ENCODE measurements around the gene MTHFD2. TPM values are rescaled to one million over a fixed set of nuclear protein-coding genes. Genes with fewer than 3 reads are reported as not detected.

MTHFD2 gene
- total RNA-seq, 1 experiment from 2014 or later, result 470 TPM

GRCh38 chr2:74162951-74163350 lies 35.5 kb upstream of the MTHFD2 start:
- no peak for TF ChIP-seq CTCF (IDR thresholded peaks at IDR 0.05; ENCODE audit: insufficient read depth in 1 of 2, low read depth in 1 of 2, low read length in 1 of 2, severe bottlenecking in 1 of 2, unreplicated experiment in 1 of 2)
- Mint-ChIP-seq H3K4me3 (ENCODE audit: unreplicated experiment) (no peak overlapping the region), H3K36me3 (ENCODE audit: insufficient read depth, unreplicated experiment) (peaks cover 95% of the 10 kb centered on the region), H3K27me3 (ENCODE audit: insufficient read depth, unreplicated experiment) (no peaks in the 10 kb centered on the region), H3K4me1 (ENCODE audit: low read depth, unreplicated experiment) (no peaks in the 10 kb centered on the region), H3K9me3 (ENCODE audit: unreplicated experiment) (no peaks in the 10 kb centered on the region), H3K27ac (ENCODE audit: unreplicated experiment) (no peak overlapping the region)
- CTCF ChIA-PET, result interaction anchor here (1.1 kb wide), 1 partner anchor 11 kb away, joined by 4 read pairs; no protein-coding TSS in a partner anchor
- no peaks in the 10 kb centered on the region for H3K4me1 ChIP-seq
- H3K27me3 ChIP-seq (replicated peaks; ENCODE audit: control insufficient read depth, insufficient read depth, low read length), result no peaks in the 10 kb centered on the region
- no peaks in the 10 kb centered on the region for H3K9me3 ChIP-seq
- no TSS peak for BruUV-seq (replicated peaks)
- H3K36me3 ChIP-seq (ENCODE audit: control insufficient read depth, insufficient read depth, low read length), result no peaks in the 10 kb centered on the region
- no peak overlapping the region for H3K4me3 ChIP-seq (ENCODE audit: low read depth, low read length)
- intact Hi-C loops (cut with micrococcal nuclease; ENCODE audit: unreplicated experiment), result no loop called here
- no peak for DNase-seq
- POLR2A ChIA-PET, result no interaction called here

GRCh38 chr2:74164761-74165160 lies 33.7 kb upstream of the MTHFD2 start:
- intact Hi-C loops (cut with micrococcal nuclease; ENCODE audit: unreplicated experiment), result no loop called here
- CTCF ChIA-PET, result no interaction called here

GRCh38 chr2:74168739-74169138 lies 29.7 kb upstream of the MTHFD2 start:
- DNase-seq, result no peak
- Mint-ChIP-seq H3K36me3 (ENCODE audit: insufficient read depth, unreplicated experiment) (peaks cover 91% of the 10 kb centered on the region), H3K27me3 (ENCODE audit: insufficient read depth, unreplicated experiment) (no peaks in the 10 kb centered on the region), H3K9me3 (ENCODE audit: unreplicated experiment) (no peaks in the 10 kb centered on the region), H3K4me3 (ENCODE audit: unreplicated experiment) (no peak overlapping the region), H3K4me1 (ENCODE audit: low read depth, unreplicated experiment) (no peaks in the 10 kb centered on the region), H3K27ac (ENCODE audit: unreplicated experiment) (no peak overlapping the region)
- no peaks in the 10 kb centered on the region for H3K9me3 ChIP-seq
- BruUV-seq (replicated peaks), result no TSS peak
- H3K36me3 ChIP-seq (ENCODE audit: control insufficient read depth, insufficient read depth, low read length), result peaks cover 2% of the 10 kb centered on the region
- CTCF ChIA-PET, result no interaction called here
- no peaks in the 10 kb centered on the region for H3K4me1 ChIP-seq
- POLR2A ChIA-PET, result no interaction called here
- no peak for TF ChIP-seq CTCF (IDR thresholded peaks at IDR 0.05; ENCODE audit: insufficient read depth in 1 of 2, low read depth in 1 of 2, low read length in 1 of 2, severe bottlenecking in 1 of 2, unreplicated experiment in 1 of 2)
- no peaks in the 10 kb centered on the region for H3K27me3 ChIP-seq (replicated peaks; ENCODE audit: control insufficient read depth, insufficient read depth, low read length)
- no peak overlapping the region for H3K4me3 ChIP-seq (ENCODE audit: low read depth, low read length)
- intact Hi-C loops (cut with micrococcal nuclease; ENCODE audit: unreplicated experiment), result no loop called here

More at GRCh38 chr2:74164761-74165160, 33.7 kb upstream of the MTHFD2 start:
- Histone ChIP-seq H3K9me3 (no peaks in the 10 kb centered on the region), H3K4me3 (ENCODE audit: low read depth, low read length) (no peak overlapping the region), H3K36me3 (ENCODE audit: control insufficient read depth, insufficient read depth, low read length) (no peaks in the 10 kb centered on the region), H3K27me3 (replicated peaks; ENCODE audit: control insufficient read depth, insufficient read depth, low read length) (no peaks in the 10 kb centered on the region), H3K4me1 (no peaks in the 10 kb centered on the region)
- Mint-ChIP-seq H3K27ac (ENCODE audit: unreplicated experiment) (no peak overlapping the region), H3K4me3 (ENCODE audit: unreplicated experiment) (no peak overlapping the region), H3K9me3 (ENCODE audit: unreplicated experiment) (no peaks in the 10 kb centered on the region), H3K36me3 (ENCODE audit: insufficient read depth, unreplicated experiment) (peaks cover 95% of the 10 kb centered on the region), H3K27me3 (ENCODE audit: insufficient read depth, unreplicated experiment) (no peaks in the 10 kb centered on the region), H3K4me1 (ENCODE audit: low read depth, unreplicated experiment) (no peaks in the 10 kb centered on the region)
- no TSS peak for BruUV-seq (replicated peaks)
- no peak for TF ChIP-seq CTCF (IDR thresholded peaks at IDR 0.05; ENCODE audit: insufficient read depth in 1 of 2, low read depth in 1 of 2, low read length in 1 of 2, severe bottlenecking in 1 of 2, unreplicated experiment in 1 of 2)
- POLR2A ChIA-PET, result no interaction called here
- peak in 1 of 2 experiments; percentile 2 for DNase-seq

Measured in Caco-2 (cell line).